GM18508 (cell line): ENCODE measurements around the gene C14orf180.

Experiments
- ATAC-seq: cut with Tn5 transposase; IDR thresholded peaks from one replicate; pipeline ENCODE4 v1.9.1; 2021; ENCODE audit warnings: moderate number of reproducible peaks; ENCODE audit not compliant: insufficient read depth, unreplicated experiment

The C14orf180 gene

DNA sequence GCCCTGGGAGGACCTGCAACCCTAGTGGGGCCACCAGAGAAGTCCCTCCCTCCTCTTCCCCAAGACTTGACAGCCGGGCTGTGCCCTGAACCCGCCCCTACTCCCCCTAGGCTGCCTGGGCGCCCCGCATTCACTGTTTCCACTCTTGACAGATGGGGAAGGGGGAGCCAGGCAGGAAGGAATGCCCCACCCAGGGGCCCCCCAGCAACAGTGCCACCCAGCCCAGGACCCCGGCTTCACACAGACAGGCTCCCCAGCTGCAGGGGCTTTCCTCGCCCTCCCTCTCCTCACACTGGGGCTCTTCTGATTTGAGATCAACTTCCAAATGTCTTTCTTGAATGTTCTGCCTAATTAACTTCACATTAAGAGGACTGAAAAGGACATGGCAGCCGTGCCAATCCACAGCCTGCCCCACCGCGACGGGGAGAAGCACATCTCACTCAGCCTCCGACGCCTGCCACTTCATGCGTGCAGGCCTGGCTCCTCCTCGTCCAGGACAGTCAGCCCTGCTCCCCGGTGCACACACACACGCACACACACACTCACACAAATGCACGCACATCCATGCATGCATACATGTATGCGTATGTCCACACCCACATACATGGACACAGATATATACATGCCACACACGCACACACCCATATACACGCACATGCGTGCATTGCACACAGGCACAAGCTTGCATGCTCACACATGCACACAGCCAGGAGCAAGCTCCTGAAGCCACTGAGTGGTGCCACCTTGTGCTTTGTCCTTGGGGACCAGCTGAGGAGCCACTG, 19.6 kb upstream of the C14orf180 start:
- no peak for ATAC-seq

DNA sequence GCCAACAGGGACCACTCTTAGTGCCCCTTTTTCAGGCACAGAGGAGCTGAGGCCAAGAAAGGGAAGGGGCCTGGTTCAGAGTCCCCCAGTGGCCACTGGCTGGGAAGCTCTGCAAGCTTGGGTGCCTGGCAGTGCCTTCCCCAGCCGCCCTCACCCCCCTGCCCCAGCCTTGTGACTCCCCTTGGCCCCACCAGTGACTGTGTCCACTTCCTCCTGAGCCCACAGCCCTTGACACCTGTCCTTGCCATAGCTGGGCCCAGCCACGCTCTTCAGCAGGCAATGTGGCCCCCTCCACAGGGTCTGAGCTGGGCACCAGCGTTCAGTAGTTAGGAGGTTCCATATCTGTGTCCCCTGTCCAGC, 19.0 kb upstream of the C14orf180 start:
- ATAC-seq: no peak

DNA sequence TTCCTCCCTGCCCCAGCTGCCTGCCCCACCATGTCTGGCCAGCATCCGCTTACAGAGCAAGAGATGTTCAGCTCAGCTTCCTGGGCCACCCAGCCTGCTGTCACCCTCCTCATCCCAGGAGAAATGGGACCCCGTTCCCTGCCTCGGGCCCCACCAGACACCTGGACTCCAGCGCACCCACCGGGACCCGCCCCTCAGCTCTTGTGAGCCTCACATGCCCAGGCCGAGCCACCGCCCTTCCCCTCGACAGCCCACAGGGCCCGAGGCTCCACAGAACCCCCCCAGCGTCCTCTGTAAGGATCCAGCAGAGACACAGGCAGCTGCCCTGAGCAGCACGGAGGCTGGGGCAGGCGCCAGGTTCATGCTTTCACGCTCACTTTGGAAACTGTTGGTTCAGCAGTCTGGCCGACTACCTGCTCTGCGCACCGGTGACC, 18.4 kb upstream of the C14orf180 start:
- ATAC-seq: no peak

- no peak for ATAC-seq
Observed at GRCh38 chr14:104561632-104562495, 17.7 kb upstream of the C14orf180 start.

GRCh38 chr14:104562606-104563005, 17.0 kb upstream of the C14orf180 start:
- no peak for ATAC-seq

- ATAC-seq: no peak
Observed at GRCh38 chr14:104563191-104563741, 16.3 kb upstream of the C14orf180 start.

DNA sequence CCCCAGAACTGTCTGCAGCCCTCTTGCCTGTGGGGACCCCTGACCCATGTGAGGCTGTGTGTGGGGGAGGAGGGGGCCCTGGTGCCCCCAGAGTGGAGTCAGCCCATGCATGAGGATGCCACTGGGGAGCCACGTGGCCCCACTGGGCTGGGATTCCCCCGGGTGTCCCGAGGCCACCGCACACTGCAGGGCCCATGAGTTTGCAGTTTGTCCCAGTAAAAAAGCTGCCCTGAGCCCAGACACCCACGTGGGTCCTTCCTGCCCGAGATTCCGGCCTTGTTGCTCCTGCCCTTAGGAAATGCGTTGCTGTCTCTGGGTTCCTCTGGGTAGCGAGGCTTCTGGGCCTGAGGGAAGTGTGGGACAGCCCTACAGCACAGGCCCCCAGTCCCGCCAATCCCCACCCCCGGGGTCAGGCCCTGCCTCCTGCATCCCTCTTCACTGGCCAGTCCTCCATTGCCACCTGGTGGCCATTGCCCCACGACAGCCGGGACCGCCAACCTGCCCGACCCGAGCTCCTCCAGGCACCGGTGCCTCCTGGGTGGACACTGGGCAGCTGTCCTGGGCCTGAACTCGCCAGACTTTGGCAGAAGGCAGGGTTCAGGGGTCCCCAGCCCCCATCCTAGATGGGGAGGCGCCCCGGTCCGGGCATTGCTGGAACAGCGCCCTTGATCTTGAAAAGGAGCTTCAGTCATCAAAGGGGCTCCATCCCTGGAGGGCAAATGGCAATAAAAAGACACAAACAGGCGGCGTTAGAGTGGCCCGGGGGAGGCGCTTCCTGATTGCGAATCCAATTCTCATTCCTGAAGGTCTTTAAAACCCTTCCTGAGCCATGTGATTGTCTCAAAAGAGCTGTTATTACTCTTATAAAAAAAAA, 15.6 kb upstream of the C14orf180 start:
- ATAC-seq: no peak

GRCh38 chr14:104564744-104565679, 14.6 kb upstream of the C14orf180 start:
- no peak for ATAC-seq

DNA sequence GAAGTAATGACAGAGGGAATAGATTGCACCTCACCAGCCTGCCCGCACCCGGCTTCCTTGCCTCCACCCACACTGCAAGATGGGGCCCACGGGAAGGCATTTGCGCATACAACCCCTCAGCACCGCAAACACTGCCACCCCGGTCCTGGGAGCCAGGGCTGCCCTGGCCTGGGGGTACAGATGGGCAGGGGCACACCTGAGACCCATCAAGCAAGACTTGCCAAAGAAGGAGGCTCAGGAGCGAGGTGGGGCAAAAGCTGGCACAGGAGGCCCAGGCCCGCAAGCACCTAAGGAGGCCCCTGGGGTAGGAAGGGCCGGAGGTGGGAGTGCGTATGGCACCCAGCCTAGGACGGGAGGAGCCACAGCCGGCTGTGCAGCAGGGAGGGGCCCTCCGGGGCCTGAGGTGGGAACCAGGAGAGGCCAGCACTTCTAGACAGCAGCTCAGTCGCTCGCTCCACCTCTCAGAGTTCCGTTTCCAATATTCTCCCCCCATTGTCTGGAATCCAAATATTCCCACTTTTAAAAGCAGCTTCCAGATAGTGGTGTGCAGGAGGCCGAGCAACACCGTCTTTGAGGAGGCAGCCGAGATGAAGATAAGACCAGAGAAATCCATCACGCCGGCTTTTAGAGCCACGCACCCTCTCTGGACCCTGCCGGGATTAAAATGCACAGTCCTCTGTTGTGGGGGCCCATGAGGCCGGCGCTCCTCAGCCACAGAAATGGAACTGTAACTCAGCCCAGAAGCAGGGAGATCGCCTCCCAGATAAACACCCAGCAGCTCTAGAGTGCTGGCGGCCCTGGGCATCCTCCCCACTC, 12.2 kb upstream of the C14orf180 start:
- no peak for ATAC-seq

GRCh38 chr14:104567957-104568225, 11.7 kb upstream of the C14orf180 start:
- no peak for ATAC-seq

- ATAC-seq: no peak
Observed at GRCh38 chr14:104568620-104569019, 10.9 kb upstream of the C14orf180 start.

DNA sequence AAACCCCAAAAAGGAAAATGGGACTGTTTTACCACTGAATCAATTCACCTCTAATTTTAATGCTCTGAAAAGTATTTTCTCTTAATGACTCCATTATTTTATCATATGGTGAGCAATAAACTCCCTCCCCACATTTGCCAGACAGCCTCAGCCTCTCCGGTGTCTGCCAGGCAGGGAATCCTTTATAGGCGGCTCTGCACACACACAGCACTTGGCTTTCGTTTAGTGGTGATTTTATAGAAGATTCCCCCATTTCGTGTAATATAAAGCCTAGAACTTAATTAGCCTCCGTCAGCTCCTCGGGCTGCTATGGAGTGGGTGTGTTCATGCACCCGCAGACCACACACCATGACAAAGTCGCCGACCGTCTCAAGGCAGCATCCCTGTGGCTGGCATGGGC, 10.1 kb upstream of the C14orf180 start:
- no peak for ATAC-seq

DNA sequence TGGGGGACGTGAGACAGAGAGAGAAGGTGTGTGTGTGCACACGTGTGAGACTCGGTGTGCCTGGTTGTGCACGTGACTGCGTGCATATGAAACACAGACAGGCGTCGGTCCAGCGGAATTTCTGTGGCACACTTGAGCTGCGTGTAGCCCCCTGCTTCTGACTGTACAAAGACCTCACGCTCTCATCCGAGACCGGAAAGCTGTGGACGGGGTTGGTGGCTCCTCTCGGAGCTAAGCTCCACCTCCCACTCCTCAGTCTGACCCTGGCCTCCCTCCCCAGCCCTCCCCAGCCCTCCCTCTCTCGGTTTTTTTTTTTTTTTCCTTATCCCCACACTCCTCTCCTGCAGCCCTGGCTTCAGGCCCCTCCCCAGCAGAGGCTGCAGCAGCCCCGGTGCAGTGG, 8.3 kb upstream of the C14orf180 start:
- no peak for ATAC-seq

DNA sequence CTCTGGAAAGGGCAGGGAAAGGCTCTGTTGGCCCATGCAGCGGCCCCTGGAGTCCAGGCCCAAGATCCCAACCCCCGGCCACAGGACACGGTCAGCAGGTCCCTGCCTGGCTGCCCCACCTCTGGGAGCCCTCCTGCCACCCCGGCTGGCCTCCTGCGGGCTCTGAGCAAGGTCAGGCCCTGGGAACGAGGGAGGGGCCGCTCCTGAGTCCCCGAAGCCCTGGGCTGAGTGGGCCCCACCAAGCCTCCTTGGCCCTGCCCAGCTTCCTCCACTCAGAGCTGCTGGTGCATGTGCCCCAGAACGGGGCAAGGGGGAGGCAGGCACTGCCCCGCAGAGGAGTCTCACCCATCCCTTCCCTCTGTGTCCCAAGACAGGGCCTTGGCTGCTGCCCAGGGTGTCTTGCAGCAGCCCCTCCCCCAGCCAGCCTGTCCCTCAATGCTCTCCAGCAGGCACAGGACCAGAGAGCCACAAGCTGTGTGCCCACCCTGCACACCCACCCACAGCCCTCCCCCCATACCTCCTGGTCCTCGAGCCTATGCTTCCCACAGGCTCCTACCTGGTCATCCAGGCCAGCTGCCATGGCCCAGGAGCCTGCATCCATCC, 7.4 kb upstream of the C14orf180 start:
- no peak for ATAC-seq

GRCh38 chr14:104572668-104573067, 6.9 kb upstream of the C14orf180 start:
- ATAC-seq: no peak

- ATAC-seq: no peak
Observed at GRCh38 chr14:104573930-104574329, 5.6 kb upstream of the C14orf180 start.

DNA sequence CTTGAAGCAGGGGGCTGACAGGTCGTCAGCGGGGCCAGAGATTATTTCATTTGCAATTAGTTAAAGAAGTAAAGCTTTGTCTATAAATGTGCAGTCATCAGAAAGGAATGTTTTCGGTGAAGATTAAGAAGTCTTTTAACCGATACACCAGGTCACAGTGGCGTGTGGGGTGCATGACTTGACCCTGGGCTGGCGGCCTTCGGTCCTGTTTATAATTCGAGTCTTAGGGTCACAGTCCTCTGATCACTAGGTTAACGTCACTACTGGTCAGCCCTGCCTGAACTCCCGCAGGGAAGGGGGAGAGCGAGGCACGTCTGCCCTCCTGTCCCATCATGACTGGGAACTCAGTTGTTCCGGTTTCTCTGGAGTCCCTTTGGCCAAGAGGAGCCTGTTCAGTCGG, 5.0 kb upstream of the C14orf180 start:
- ATAC-seq: no peak

- no peak for ATAC-seq
Observed at GRCh38 chr14:104574978-104575583, 4.5 kb upstream of the C14orf180 start.
